Mucosa of rectum (tissue), 2 donors: ENCODE results near the gene ZRANB2.

Experiments used
- H3K27ac ChIP-seq, 2 donors: one replicate each; pipeline ENCODE4 v1.7.0; 2013; ENCODE audit warnings: inconsistent platforms in 2 of 2, low read depth in 2 of 2, low read length in 2 of 2
- H3K27me3 ChIP-seq, 2 donors: one replicate each; pipeline ENCODE4 v1.7.0; 2013; ENCODE audit warnings: low read length in 2 of 2; ENCODE audit not compliant: control insufficient read depth in 2 of 2, insufficient read depth in 2 of 2
- H3K36me3 ChIP-seq, 2 donors: one replicate each; pipeline ENCODE4 v1.7.0; 2013; ENCODE audit warnings: low read length in 2 of 2; ENCODE audit not compliant: control insufficient read depth in 2 of 2, insufficient read depth in 2 of 2
- H3K4me1 ChIP-seq, 2 donors: one replicate each; pipeline ENCODE4 v1.7.0; 2013; ENCODE audit warnings: low read length in 2 of 2, mild to moderate bottlenecking in 1 of 2; ENCODE audit not compliant: control insufficient read depth in 2 of 2, insufficient read depth in 2 of 2
- H3K4me3 ChIP-seq, 2 donors: one replicate each; pipeline ENCODE4 v1.7.0; 2013; ENCODE audit warnings: low read length in 2 of 2
- H3K9ac ChIP-seq, 2 donors: one replicate each; pipeline ENCODE4 v1.7.0; 2013; ENCODE audit warnings: low read length in 2 of 2, low read depth in 1 of 2, mild to moderate bottlenecking in 1 of 2
- H3K9me3 ChIP-seq, 2 donors: one replicate each; pipeline ENCODE4 v1.7.0; 2013; ENCODE audit warnings: low read length in 2 of 2; ENCODE audit not compliant: control insufficient read depth in 2 of 2
- donor health status: healthy.
- donor health status: Normal muscosa, but diverticular disease.

The ZRANB2 gene

DNA sequence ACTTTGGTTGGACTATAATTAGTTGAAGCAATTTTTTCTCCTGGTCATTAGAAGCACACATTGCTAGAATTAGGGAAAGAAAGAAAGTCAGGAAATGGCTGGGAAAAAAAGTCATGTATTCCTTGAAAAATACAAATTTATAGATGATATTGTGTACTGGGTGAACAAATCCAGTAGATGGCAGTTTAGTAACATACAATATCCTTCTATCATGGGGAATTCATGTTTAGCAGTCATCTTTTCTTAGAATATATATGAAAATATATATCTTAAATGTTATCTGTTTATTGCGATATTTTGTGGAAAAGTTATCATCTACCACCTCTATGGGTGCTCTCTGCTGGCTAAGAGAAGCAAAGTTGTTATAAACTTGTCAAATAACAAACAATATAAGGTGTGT is 13.1 kb upstream of the ZRANB2 start:
- H3K27me3 ChIP-seq, result no peaks in the 10 kb centered on the region
- no peak overlapping the region for H3K27ac ChIP-seq
- no peaks in the 10 kb centered on the region for H3K36me3 ChIP-seq
- no peak overlapping the region for H3K4me3 ChIP-seq
- H3K9ac ChIP-seq, result no peak overlapping the region
- peaks cover 9 to 13% of the 10 kb centered on the region in 2 donors for H3K4me1 ChIP-seq
- no peaks in the 10 kb centered on the region for H3K9me3 ChIP-seq

DNA sequence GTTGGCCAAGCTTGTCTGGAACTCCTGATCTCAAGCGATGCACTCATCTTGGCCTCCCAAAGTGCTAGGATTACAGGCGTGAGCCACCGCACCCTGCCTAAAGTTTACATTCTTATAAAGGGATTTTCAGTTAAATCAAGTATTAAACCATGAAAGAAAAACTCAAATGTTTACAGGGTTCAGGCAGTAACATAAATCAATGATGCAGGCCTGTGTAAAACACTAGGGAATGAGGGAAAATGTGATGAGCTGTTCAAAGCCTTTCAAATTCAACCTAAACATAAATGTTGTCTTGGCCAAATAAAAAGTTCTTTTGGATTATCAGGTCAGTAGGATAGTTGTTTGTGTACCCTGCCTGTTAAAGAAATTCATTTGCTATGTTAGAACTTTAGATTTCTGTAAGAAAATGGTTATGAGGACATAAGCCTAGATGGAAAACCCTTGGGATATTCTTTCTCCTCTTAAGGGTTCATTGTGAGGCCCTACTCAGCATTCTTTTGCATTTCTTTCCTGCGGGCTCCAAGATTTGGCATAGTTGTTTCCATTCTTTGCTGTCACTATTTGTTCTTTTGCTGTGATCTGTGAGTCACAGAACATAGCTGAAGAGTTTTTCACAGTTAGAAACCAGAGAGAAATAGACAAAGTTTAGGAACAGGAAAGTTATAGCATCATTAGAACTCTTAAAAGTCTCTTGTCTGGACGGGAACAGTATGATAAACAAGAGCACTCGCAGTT is 8.9 kb upstream of the ZRANB2 start:
- H3K4me3 ChIP-seq, result peak overlapping the region in 1 of 2 donors; percentile 58
- H3K27me3 ChIP-seq, result no peaks in the 10 kb centered on the region
- H3K4me1 ChIP-seq, result peaks cover 12 to 13% of the 10 kb centered on the region in 2 donors
- H3K9ac ChIP-seq, result no peak overlapping the region
- H3K27ac ChIP-seq, result peak overlapping the region; percentile 52 to 62
- H3K9me3 ChIP-seq, result no peaks in the 10 kb centered on the region
- no peaks in the 10 kb centered on the region for H3K36me3 ChIP-seq

DNA sequence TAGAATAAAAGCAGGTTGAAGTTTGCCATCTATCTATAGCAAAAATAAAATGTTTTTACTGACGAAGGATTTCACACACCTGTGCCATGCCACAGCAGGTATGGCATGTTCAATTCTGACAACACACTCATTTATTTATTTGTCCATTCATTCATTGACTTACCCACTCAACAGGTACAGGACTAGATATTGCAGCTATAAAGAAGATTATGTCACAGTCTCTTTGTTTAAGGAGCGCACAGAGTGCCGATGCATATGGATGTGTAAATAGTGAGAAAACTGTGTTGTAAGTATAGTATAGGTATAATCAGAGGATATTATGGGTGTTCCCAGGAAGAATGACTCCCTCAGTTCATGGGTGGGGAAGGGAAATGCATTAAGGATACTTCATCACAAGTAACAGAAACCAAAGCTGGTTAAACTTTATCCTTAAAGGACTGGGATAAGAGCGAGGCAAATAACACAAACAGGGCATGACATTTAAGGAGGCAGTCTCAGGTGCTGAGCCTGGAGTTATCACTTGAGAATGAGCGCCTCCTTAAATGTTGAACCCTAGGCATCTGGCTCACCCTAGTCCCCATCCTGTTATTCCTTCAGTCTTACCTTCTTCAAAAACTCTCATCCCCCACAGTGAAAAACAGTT is 7.9 kb upstream of the ZRANB2 start:
- Histone ChIP-seq H3K9ac (no peak overlapping the region), H3K9me3 (no peaks in the 10 kb centered on the region), H3K4me1 (peaks cover 12 to 13% of the 10 kb centered on the region in 2 donors), H3K4me3 (peak overlapping the region; percentile 14 to 58), H3K27ac (peak overlapping the region; percentile 59 to 64), H3K27me3 (no peaks in the 10 kb centered on the region), H3K36me3 (no peaks in the 10 kb centered on the region)

DNA sequence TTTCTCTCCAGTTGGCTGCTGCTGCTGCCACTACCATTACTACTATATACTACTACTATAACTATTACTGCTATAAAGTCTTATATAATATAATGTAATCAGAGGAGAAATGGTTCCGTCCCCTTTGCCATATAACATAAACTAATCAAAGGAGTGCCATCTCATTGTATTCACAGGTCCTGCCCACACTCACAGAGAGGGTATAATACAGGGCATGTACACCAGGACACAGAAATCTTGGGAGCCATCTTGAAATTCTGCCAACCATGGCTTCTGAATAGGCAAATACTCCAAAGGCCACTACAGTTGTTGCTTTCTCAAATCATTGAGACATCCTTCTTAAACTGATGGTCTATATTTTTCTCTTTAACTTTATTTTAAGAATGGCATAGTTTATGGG is 6.9 kb upstream of the ZRANB2 start:
- no peak overlapping the region for H3K9ac ChIP-seq
- peaks cover 12 to 13% of the 10 kb centered on the region in 2 donors for H3K4me1 ChIP-seq
- H3K4me3 ChIP-seq, result no peak overlapping the region
- H3K27ac ChIP-seq, result peak overlapping the region; percentile 59 to 64
- no peaks in the 10 kb centered on the region for H3K36me3 ChIP-seq
- no peaks in the 10 kb centered on the region for H3K9me3 ChIP-seq
- H3K27me3 ChIP-seq, result no peaks in the 10 kb centered on the region

DNA sequence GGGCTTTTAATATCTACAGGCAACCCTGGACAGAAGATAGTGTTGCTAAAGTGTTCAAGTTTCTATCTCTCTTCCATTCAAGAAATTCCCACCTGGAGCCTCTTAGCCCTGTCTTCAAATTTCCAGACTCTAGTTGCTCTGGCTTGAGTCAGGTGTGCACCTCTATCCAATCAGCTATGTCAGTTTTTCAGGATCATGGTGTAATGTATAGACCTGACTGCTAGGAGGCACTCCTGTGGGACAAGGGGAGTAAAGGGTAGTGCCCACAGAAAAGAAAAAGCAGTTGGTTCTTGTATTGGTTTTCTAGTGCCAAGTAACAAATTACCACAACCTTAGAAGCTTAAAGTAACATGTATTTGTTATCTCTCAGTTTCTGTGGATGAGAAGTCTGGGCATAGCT is 6.2 kb upstream of the ZRANB2 start:
- Histone ChIP-seq H3K36me3 (no peaks in the 10 kb centered on the region), H3K4me3 (no peak overlapping the region), H3K9ac (no peak overlapping the region), H3K27ac (peak overlapping the region; percentile 10 to 26), H3K9me3 (no peaks in the 10 kb centered on the region), H3K27me3 (no peaks in the 10 kb centered on the region), H3K4me1 (peaks cover 12 to 13% of the 10 kb centered on the region in 2 donors)

DNA sequence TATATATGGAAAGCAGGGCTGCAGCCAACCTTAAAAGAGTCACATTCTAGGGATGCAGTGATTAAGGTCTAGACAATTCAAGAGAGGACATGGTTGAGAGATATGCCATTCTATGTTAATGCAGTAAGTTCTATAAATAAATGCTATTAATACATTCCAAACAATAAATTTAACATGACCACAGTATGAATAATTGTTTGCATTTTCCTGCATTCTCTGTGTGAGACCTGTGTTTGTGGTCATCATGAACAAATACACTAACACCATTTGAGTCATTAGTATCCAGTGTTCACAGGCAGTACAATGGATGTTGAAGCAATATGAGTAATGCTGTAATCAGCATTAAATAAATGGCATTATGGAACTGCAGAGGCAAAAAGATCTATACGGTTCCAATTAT is 5.5 kb upstream of the ZRANB2 start:
- peaks cover 12 to 16% of the 10 kb centered on the region in 2 donors for H3K4me1 ChIP-seq
- no peaks in the 10 kb centered on the region for H3K9me3 ChIP-seq
- no peak overlapping the region for H3K9ac ChIP-seq
- H3K4me3 ChIP-seq, result no peak overlapping the region
- no peaks in the 10 kb centered on the region for H3K36me3 ChIP-seq
- H3K27ac ChIP-seq, result no peak overlapping the region
- H3K27me3 ChIP-seq, result no peaks in the 10 kb centered on the region

DNA sequence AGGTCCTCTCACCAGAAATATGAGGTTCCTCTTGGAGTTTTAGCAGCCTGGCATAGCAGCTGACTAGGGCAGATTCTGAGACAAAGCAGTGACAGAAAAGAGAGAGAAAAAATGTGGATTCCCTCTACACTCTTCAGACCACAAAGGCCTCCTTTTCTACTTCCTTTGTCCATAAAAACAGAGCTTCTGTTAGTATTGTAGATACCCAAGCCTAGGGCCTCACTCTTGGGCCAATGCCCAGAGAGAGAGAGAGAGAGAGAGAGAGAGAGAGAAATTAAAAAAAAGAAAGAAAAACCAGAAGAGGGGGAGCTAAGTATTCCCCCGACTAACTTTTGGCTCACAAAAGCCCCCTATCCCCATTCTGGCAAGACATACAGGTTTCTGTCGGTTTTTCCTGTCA is 2.4 kb upstream of the ZRANB2 start:
- Histone ChIP-seq H3K27me3 (no peaks in the 10 kb centered on the region), H3K4me1 (peaks cover 10% of the 10 kb centered on the region in 2 donors), H3K4me3 (no peak overlapping the region), H3K9ac (no peak overlapping the region), H3K9me3 (no peaks in the 10 kb centered on the region), H3K27ac (no peak overlapping the region), H3K36me3 (no peaks in the 10 kb centered on the region)

DNA sequence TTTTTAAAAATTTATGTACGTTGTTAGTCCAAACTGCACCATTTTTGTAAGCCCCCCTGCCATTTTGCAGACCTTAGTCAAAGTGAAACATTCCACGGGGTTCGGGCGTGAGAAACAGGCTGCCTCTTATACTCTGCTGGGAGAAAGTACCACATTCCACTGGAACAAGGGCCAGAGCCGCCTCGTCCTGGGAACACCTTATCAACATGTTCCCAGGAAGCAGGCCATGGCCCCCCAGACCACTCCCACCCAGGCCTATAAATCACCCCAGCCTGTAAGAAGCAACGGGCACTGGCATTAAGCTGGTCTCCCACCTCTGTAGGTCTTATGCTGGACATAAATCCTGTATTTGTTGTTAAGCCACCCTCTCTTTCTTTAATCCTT is 854 bp upstream of the ZRANB2 start:
- no peak overlapping the region for H3K9ac ChIP-seq
- H3K27me3 ChIP-seq, result no peaks in the 10 kb centered on the region
- peak overlapping the region; percentile 92 to 100 for H3K4me3 ChIP-seq
- peaks cover 8% of the 10 kb centered on the region in 2 donors for H3K4me1 ChIP-seq
- peak overlapping the region in 1 of 2 donors; percentile 90 for H3K27ac ChIP-seq
- H3K36me3 ChIP-seq, result peaks cover 7 to 12% of the 10 kb centered on the region in 2 donors
- no peaks in the 10 kb centered on the region for H3K9me3 ChIP-seq

DNA sequence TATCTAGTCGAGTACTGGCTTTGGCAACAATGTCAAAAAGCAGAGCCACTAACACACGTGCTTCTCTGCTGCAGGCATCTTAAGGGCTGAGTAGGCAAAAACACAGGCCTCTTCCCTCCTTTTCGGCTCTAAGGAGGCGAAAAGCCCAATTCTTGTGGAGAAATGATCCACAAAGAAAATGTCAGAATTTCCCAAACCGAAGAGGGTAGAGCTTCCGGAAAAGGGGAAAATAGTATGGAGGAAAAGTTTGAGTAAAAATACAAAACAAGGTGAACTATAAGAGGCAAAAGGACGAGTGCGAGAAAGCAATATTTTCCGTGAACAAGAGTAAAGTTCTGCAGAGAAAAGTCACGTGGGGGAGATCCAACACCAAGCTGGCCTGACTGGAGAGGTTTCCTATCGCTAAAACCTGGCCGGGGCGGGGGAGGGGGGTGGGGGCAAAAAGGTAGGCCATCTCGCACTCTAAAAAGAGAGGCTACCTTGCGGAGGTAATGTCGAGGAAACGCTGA is 551 bp downstream of the ZRANB2 start:
- Histone ChIP-seq H3K27me3 (no peaks in the 10 kb centered on the region), H3K4me3 (peak overlapping the region; percentile 92 to 100), H3K4me1 (peaks cover 8% of the 10 kb centered on the region in 2 donors), H3K27ac (peak overlapping the region; percentile 90 to 93), H3K9ac (peak overlapping the region; percentile 91 to 97), H3K9me3 (no peaks in the 10 kb centered on the region), H3K36me3 (peaks cover 21% of the 10 kb centered on the region in 2 donors)

DNA sequence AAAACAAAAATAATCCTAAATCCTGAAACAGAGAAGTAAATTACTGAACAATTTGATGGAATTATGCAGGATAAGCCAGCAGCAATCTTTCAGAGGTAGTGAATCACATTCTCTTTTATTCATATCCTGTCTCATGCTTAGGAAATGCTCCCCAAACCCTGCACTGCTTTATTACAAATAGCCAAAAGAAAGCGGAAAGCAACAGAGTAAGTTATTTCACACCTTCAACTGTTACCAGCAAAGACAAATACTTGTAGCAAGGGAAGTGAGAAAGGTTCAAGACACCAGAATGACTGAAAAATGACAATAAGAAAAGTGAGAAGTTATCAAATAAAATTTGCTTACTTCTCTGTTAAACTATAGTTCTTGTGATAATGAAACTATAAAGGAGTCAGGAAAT is 6.2 kb downstream of the ZRANB2 start:
- no peak overlapping the region for H3K4me3 ChIP-seq
- H3K27ac ChIP-seq, result no peak overlapping the region
- H3K36me3 ChIP-seq, result peaks cover 66 to 68% of the 10 kb centered on the region in 2 donors
- no peak overlapping the region for H3K9ac ChIP-seq
- no peaks in the 10 kb centered on the region for H3K9me3 ChIP-seq
- H3K4me1 ChIP-seq, result peaks cover 4 to 7% of the 10 kb centered on the region in 2 donors
- H3K27me3 ChIP-seq, result no peaks in the 10 kb centered on the region
